NCI-H2081 treated with DMSO at 0.1 percent for 48 hours (cell line): ENCODE data around the gene SPATA46.

Experiments used
- DNase-seq: peaks from one replicate; lab custom pipeline; 2025; lab: John Stamatoyannopoulos, UW

Gene SPATA46

DNA sequence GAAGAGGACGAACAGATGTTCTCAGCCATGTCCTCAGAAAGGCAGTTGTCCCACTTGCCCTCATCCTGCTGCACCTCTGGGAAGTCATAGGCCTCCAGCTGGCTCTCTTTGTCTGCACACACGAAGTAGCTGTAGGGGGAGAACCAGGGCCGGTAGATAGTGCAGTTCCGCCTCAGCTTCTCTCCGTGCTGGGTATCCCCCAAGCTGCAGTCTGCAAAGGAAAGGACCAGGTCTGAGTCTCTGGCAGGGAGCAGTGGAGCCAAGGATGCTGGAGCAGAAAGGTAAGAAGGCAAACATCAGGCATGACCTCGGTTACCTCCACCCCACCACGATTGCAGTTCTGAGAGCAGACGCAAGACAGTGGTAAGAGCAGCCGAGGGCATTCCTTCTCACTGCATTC lies 2.2 kb downstream of the SPATA46 start:
- DNase-seq = no peak

DNA sequence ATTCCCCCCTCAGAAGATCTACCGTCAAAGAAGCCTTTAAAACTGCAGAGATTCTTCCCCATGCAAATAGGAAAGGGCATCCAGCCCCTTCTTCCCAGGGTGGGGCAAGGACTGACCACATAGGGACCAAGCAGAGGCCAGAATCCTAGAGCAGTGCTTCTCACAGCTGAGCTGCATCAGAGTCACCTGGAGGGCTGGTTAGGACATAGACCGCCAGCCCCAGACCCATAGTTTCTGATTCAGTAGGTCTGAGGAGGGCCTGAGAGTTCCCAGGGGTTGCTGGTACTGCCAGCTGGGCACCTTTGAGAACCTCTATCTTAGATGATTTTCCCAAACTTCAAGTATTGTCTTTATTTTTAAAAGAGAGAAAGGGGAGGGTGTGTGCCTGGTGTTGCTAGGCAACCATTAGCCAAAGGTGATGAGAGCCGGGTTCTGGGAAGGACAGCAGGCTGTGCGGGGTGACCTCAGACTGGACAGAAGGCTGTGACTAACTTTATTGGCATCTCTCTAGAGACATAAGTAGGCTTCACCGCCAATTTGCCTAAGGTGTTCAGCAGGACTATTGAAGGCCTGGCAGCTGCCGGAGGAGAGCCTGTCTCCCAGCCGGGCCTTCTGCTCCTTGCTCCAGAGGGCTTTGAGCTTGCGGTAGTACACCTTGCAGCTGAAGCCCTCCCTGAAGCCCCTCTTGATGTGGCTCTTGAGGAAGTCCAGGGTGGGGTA lies 3.0 kb downstream of the SPATA46 start:
- no peak for DNase-seq

DNA sequence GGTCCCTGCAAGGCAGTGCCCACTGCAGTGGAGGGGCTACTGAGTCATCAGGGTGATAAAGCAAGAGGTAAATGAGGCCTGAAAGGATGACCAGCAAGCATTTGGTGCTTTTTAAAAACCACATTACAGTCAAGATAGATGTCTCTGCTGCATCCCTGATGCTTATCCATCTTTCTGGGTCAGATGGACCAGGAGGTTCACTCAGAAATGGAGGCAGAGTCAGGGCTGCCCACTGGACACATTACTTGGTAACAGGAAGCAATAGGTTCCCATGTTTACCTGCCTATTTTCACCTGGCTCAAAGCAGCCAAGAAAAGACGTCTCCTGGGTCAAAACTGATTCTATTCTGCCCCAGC lies 3.6 kb downstream of the SPATA46 start:
- no peak for DNase-seq

DNA sequence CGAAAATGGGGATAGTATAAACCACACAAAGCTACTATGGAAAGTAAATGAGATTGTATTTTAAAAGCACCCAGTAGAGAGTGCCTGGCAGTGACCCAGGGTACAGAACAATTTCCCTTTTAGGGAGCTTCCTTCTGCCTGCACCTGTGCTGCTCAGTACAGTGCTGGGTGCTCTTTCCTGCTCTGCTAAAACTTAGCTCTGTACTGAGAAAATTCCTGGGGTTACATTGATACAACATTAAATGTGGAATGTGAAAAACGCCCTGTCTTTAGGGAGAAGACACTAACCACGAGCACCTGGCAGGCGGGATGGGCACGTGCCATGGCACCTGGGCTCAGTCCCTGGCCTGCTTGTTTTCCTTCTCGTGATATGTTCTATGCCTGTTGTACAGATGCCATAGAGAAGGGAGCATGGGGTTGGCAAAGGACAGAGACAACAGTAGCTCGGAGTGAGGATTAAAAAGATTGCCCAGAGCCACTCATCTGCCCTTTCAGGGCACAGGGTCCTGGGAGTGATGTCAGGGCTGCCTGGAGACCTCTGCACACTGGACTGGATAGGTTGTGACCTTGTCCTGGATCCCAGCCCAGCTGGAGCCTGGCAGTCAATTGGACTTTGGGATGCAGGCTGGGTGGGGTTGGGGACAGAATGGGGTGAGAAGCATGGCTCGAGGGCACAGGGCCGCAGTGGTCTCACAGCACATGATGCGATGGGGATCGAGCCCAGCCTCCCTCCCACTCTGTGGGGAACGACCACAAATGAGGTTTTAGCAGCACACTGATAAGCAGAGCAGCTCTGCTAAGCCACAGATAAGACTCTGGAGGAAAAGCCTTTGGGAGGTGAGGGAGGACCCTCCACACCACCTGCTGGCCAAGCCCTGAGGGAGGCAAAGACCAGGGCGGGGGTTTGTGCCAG lies 4.2 kb downstream of the SPATA46 start:
- no peak for DNase-seq

DNA sequence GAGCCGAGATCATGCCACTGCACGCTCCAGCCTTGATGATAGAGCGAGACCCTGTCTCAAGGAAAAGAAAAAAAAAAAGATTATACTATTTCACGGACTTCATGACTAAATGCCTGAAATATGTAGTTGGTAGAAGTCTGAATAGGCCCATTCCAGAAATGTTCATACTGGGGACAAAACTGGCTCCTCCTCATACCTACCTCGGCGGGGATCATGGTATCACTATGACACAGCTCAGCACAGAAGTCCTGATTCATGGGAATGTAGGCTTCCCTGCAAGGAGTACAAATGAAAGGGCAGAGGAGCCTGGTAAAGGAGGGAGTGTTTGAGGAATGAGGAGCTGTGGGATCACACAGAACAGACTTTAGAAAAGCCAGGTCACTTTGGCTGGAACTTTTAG lies 5.0 kb downstream of the SPATA46 start:
- DNase-seq = no peak

DNA sequence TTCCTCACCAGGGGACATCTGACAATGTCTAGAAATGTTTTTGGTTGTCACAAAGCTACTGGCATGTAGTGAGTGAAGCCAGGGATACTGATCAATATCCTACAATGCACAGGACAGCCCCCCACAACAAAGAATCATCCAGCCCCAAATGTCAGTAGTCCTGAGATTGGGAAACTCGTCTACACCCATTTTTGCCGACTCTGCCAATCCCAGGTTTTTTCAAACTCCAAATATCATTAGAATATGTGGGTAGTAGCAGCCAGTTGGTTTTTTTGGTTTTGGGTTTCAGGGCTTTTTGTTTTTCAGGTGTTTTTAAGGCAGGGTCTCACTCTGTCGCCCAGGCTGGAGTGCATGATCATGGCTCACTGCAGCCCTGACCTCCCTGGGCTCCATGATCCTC lies 5.9 kb downstream of the SPATA46 start:
- no peak for DNase-seq

DNA sequence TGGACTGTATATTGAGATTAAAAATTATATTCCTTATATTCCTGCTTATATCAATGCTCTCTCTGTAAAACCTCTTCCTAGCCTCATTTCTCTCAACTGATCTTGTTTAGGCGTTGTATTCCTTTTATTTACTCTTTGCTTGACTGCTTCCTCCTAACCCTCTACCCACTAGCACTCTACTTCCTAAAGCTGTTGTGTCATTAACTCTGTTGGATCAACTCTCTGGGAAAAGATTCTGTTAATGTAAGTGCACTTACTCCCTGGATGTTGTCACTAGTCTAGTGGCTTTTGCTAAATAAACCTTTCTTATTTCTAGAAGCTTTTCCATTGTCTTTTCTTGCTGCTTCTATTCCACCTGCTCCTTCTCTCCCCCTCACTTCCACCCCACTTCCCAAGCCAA lies 6.5 kb downstream of the SPATA46 start:
- no peak for DNase-seq

DNA sequence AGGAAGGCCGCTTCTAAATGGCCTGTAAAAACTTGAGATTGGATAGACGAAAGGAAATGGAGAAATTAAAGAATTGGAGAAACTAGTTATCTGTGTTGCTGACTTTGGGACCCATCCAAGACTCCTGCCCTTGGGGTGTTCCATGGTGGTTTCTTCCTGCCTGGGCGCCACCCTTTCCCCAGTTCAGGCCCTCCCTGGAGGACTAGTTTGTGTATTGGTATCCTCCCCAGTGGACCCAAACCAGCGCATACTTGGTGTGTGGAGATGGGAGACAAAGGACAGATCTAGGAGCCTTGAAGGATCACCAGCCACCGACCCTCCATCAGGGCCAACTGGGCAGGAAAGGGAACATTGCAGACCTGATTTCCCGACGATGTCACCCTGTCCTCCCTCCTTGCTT lies 7.1 kb downstream of the SPATA46 start:
- no peak for DNase-seq

DNA sequence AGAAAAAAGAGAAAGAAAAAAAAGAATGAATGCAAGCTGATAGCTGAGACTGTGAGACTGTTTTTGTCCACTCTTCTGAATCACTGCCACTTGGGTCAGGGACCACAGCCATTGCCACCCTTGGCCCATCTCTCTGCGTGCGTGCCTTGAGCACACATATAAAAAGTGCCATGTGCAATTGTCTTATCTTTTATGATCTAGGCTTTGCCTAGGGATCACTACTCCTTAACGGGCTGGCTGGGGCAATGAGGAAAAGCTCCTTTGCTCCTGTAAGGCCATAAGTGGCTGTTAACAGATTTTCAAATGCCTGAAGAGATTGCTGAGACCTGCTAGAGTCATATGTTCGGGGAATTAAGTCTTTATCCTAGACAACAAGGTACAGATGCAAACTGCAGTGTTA lies 8.2 kb downstream of the SPATA46 start:
- no peak for DNase-seq

DNA sequence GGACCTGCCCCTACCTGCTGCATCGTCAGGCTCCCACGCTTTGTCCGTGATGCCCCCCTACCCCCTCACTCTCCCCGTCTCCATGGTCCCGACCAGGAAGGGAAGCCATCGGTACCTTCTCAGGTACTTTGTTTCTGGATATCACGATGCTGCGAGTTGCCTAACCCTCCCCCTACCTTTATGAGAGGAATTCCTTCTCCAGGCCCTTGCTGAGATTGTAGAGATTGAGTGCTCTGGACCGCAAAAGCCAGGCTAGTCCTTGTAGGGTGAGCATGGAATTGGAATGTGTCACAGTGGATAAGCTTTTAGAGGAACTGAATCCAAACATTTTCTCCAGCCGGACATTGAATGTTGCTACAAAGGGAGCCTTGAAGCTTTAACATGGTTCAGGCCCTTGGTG lies 8.9 kb downstream of the SPATA46 start:
- no peak for DNase-seq

DNA sequence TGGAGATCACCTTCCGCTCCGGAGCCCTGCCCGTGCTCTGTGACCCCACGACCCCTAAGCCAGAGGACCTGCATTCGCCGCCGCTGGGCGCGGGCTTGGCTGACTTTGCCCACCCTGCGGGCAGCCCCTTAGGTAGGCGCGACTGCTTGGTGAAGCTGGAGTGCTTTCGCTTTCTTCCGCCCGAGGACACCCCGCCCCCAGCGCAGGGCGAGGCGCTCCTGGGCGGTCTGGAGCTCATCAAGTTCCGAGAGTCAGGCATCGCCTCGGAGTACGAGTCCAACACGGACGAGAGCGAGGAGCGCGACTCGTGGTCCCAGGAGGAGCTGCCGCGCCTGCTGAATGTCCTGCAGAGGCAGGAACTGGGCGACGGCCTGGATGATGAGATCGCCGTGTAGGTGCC lies 9.6 kb downstream of the SPATA46 start:
- DNase-seq = no peak

DNA sequence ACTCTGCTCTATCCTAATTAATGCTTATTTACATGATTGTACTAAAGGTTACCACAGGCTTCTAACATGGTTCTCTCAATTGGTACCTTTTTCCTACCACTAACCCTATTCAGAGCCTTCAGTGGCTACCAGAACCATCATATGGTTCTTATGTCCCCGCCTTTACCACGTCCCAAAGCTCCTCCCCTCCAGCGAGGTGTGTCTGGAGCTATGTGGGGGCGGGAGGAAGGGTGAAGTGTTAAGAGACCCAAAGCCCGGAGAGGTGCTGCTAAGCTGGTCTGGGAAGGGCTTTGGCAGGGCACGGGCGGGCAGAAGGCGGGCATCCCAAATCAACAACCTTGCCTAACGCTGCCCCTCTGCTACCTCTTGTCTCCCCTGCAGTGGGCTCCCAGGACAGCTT lies 10.0 kb downstream of the SPATA46 start:
- no peak for DNase-seq

DNA sequence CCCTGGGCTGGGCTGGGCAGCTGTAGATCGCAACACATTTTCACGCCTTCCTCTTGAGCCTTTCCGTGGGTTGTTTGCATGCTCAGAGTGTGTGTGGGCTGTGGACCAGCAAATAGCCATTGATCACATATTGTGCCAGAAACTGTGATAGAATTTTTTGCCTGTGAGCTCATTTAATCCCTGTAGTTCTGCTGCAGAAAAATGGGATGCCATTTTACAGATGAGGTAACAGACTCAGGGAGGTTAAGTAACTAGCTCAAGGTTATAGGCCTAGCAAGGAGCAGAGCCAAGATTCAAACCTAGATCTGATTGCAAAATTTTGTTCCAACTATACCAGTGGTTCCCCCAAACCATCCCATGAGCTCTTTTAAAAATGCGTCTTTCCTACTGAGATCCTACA lies 10.5 kb downstream of the SPATA46 start:
- no peak for DNase-seq

DNA sequence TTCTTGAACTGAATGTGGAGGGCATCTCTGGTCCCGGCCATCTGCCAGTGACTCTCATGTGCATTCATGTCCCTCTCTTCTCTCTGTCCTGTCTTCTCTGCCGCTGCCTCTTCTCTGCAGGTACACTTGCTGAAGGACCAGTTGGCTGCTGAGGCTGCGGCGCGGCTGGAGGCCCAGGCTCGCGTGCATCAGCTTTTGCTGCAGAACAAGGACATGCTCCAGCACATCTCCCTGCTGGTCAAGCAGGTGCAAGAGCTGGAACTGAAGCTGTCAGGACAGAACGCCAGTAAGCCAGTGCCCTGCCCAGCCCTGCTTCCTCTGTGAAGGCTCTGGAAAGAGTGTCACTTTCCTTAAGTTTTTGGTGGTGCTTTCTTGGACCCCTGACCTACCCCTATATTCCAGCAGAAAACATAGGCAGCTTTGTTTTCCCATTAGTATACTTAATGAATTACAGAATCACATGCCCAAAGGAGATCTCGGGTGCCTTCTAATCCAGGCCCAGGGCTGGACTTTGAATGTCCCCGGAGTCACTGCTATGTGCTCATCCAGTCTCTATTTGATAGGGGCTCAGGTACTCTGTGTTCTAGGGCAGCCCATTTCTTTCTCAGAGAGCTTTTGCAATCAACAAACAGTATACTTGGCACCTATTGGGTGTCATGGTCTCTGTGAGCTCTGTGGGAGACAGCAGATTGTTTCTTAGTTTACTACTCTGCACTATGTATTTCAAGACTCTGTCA lies 11.2 kb downstream of the SPATA46 start:
- no peak for DNase-seq

DNA sequence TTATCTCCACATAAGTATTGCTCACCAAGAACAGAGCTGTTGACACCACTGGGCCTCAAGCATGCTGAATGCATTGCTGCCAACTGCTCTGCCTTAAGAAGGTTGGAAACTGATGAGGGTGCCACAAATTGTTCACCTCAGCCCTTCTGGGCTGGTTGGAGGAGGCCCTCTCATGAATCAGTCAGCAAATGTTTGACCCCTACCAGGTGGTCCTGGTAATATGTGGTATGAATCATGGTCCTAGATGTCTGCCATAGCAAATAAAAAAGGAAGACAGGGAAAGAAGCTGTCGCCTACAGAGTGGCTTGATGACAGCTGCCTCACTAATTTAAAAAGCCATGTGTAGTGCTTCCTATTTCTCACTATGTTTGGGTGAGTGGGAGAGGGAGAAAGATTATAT lies 12.2 kb downstream of the SPATA46 start:
- DNase-seq = no peak

DNA sequence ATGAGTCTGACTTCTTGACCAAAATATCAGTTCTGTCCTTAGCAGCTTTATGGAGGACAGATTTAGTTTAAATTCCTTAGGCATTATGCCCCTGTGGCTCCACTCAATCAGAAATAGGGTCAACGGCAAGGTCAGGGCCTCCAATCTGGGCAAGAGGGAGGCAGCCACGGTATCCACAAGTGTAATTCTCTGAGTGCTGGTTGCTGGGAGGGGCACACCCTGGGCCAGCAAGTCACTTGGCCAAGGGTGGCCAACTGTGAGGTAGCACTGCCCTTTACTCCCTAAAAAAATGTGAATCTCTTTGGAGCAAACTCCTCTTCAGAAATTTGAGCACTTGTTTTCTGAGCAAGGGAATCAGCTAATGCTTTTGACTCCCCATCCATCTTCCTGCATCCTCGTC lies 12.8 kb downstream of the SPATA46 start:
- no peak for DNase-seq

DNA sequence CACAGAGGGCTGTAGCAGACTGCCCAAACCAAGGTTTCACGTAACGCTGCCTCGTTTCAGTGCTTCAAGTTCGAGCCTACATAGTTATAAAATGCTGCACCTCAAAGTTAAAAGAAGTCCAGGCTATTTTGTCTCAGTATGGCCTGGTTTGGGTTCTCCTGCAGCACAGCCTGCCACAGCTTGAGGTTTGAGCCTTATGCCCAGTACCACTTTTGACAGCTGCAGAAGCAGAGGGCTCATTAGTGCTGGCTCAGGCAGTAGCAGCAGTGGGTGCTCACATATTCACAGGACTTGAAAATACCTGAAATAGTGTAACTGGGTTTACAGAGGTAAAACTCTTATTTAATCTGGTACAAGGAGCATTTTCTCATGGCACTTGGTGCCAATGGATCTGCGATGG lies 15.3 kb downstream of the SPATA46 start:
- no peak for DNase-seq

DNA sequence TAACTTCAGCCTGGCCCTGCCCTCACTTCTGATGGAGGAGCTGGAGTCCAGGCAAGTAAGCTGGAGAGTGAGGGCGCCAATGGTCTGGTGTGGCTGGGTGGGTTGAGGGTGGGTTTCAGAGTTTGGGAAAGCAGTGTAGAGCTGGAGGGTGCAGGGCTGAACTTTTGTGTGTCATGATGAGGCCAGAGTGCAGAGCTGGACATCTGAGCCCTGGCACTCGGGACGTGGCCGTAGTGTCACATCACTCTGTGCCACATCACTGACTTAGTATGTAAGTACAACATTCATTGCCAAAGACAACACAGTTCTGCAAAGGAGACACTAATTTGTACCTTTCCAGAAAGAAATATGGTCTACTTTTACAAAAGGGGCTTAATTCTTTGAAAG lies 15.8 kb downstream of the SPATA46 start:
- no peak for DNase-seq

DNA sequence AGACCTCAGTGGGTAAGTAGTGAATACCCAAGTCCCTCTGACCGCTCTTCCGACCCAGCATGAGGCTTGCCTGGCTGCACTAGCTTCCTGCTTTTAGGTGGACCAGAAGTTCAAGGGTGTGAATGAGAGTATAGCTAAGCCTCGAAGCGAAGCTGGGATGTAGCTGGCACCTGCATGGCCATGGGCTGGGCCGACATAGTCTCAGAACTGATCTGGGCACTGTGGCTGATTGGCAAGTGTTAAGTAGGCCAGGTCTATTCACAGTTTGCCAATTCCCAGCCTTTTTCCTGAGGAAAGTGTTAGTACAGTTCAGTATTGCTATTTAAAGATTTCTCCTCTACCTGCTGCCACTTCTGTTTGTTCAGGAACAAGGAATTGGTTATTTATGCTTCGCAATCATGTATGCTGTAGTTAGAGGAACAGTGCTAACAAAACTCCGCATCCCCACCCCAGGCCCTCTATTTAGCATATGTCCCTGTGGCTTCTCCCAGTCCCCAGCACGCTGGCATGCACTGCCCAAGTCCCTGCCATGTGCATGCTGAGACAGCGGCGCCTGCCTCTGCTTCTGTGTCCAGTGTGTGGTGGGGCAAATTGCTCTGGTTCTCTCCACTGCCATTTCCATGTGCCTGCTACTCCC lies 16.3 kb downstream of the SPATA46 start:
- no peak for DNase-seq

DNA sequence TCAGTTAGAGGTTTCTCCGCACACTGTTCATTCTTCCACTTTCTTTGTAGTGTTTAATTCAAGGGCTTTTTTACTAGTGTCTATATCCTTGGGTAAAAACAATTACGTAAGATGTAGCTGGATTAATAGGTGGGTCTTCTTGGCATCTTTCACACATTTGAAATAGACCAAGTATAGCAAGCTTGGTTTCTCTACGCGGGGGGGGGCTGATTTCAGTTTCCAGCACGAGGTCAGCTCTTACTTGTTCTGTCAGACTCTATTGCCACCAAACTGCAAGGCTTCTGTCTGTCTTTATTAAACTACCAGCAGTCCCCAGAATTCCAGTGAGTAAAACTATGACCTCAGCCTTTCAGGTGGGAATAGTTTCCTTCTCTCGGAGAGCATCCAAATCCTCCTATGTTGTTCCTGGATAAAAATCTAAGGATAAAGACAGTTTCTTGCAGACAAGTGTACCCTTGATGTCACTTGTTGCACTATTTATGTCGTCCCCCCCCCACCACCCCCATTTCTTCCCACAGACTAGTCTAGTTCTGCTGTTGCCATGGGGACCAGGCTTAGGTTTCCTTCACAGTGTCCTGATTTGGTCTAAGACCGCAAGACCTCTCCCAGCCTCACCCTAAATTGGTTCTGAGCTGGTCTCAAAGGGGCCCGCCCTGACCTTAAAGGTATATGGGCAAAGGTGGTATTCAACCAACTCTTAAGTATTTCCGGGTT lies 17.0 kb downstream of the SPATA46 start:
- no peak for DNase-seq

DNA sequence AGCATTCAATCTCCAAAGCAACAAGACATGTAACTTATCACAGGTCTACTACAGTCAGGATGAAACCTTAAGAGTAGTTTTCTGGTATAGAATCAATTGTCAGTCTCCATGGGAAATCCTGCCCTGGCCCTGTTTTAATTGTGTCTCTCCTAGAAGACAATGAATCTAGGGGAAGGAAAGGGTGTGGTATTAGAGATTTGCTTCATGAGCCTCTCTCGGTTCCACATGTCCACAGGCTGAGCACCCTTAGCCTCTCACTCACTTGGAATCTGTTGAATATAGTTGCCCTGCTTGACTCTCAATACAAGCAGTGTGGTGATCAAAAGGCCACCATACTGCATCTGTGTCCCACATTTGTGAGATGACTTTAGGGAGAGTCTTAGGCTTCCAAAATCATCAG lies 17.7 kb downstream of the SPATA46 start:
- DNase-seq = no peak
